Measurements from ENCODE around the gene METTL27.
"Not testable (repeated sequence)": the region's sequence is repeated elsewhere in the genome, so short reads cannot be mapped to it uniquely, and the experiment has no call there.

METTL27 gene

GRCh38 chr7:73838642-73839041 lies 3.7 kb downstream of the METTL27 start:
- DNase-seq (ENCODE audit: low spot score): no peak

- not testable (repeated sequence) for DNase-seq (ENCODE audit: low spot score)
Measured at GRCh38 chr7:73837167-73837566, 5.1 kb downstream of the METTL27 start.

GRCh38 chr7:73834626-73835191 lies 7.6 kb downstream of the METTL27 start:
- DNase-seq (ENCODE audit: low spot score): no peak

DNA sequence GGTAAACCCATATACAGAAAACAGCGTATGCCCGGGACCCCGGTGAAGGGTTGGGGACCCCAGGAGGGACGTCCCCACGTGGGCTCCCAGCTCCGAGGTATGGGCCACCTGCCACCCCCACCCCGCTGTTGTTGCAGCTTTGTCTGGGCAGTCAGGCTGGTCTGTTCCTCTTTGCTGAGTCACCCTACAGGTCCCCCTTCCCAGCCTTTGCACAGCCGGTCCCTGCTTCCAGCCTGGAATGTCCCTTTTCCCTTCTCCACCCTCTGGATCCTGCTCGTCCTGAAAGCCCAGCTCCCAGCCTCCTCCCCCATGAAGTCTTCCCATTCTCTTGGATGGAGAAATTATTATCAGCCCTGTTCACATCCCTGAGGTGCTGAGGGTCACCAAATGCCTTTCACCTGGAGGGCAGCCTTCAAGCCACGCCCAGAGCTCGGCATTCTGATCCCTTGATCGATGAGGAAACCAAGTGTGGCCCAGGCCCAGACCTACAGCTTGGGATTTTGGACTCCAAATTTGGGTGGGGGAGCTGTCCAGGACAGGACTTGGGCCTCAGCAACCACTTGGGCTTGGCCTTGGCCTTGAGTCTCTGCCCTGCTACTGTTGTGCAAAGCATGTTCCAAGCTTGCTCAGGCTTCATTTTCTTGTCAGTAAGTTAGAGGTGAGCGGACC lies 8.9 kb downstream of the METTL27 start:
- DNase-seq (ENCODE audit: low spot score): no peak

DNA sequence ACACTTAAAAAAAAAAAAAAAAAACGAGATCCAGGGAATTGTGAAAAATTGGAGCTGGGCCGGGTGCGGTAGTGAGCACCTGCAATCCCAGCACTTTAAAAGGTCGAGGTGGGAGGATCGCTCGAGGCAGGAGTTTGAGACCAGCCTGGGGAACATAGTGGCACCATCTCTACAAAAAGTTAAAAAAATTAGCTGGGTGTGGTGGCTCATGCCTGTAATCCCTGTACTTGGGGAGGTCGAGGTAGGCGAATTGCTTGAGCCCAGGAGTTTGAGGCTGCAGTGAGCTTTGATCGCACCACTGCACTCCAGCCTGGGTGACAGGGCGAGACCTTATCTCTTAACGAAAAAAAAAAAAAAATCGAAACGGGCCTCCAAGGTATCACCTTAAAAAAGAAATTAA lies 9.5 kb downstream of the METTL27 start:
- no peak for DNase-seq (ENCODE audit: low spot score)

DNA sequence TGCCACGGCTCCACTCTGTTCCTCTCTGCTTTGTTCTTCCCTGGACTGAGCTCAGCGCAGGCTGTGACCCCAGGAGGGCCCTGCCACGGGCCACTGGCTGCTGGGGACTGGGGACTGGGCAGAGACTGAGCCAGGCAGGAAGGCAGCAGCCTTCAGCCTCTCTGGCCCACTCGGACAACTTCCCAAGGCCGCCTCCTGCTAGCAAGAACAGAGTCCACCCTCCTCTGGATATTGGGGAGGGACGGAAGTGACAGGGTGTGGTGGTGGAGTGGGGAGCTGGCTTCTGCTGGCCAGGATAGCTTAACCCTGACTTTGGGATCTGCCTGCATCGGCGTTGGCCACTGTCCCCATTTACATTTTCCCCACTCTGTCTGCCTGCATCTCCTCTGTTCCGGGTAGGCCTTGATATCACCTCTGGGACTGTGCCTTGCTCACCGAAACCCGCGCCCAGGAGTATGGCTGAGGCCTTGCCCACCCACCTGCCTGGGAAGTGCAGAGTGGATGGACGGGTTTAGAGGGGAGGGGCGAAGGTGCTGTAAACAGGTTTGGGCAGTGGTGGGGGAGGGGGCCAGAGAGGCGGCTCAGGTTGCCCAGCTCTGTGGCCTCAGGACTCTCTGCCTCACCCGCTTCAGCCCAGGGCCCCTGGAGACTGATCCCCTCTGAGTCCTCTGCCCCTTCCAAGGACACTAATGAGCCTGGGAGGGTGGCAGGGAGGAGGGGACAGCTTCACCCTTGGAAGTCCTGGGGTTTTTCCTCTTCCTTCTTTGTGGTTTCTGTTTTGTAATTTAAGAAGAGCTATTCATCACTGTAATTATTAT lies 10.3 kb downstream of the METTL27 start:
- no peak for DNase-seq (ENCODE audit: low spot score)

DNA sequence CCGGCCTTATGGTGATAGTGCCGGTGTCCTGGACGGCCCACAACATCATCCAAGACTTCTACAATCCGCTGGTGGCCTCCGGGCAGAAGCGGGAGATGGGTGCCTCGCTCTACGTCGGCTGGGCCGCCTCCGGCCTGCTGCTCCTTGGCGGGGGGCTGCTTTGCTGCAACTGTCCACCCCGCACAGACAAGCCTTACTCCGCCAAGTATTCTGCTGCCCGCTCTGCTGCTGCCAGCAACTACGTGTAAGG lies 10.8 kb downstream of the METTL27 start:
- no peak for DNase-seq (ENCODE audit: low spot score)

DNA sequence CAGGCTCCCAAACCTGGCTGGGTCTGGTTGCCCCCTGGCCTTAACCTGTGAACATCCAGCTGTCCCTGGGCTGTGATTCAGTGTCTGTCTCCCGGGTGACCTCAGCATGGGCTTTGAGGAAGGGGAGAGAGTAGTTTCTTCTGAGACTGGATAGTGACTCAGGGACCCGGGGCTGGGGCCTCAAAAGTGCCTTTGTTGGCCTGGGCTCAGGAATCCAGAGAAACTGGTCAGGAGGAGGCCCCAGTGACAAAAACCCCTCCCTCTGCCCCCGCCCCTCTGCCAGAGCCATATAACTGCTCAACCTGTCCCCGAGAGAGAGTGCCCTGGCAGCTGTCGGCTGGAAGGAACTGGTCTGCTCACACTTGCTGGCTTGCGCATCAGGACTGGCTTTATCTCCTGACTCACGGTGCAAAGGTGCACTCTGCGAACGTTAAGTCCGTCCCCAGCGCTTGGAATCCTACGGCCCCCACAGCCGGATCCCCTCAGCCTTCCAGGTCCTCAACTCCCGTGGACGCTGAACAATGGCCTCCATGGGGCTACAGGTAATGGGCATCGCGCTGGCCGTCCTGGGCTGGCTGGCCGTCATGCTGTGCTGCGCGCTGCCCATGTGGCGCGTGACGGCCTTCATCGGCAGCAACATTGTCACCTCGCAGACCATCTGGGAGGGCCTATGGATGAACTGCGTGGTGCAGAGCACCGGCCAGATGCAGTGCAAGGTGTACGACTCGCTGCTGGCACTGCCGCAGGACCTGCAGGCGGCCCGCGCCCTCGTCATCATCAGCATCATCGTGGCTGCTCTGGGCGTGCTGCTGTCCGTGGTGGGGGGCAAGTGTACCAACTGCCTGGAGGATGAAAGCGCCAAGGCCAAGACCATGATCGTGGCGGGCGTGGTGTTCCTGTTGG lies 11.4 kb downstream of the METTL27 start, which contains the start of gene CLDN4:
TSS of gene CLDN4 (plus strand) at position 316 of the 903 bp plus-strand sequence. CDS start at position 522, 206 bp downstream.
- no peak for DNase-seq (ENCODE audit: low spot score)

DNA sequence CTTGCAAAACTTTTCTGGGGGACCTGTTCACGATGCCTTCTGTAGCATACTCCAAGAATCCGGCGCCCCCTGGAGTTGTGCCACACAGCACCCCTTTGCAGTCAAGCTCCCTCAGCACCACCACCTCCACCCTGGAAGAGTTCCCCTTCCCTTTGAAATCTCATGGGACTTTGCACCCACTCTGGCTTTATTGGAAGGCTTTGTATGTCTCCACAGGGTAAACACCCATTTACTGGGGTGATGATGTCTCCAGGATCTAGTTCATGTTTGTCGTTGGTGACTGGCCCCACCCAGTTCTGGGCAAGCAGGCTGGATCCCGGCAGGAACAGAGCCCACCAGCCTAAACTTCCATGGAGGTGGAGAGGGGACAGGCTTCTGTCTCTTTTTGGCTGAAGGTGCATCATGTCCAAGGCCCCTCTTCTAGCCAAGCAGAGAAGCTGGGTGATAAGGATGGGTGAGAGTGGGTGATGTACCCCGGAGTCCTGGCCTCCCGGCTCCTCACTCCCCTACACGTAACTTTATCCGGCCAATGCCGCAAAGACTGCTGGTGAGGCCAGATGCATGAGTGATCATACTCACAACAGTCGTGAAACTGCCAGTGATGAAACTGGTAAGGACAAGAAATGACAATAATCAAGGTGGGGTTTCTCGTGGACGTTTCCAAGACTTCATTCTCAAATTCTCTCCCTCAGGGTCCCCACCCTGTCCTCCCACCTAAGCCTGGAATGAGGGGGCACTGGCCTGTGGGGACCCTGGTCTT lies 12.2 kb downstream of the METTL27 start:
- DNase-seq (ENCODE audit: low spot score): no peak

GRCh38 chr7:73829505-73829904 lies 12.8 kb downstream of the METTL27 start:
- no peak for DNase-seq (ENCODE audit: low spot score)

DNA sequence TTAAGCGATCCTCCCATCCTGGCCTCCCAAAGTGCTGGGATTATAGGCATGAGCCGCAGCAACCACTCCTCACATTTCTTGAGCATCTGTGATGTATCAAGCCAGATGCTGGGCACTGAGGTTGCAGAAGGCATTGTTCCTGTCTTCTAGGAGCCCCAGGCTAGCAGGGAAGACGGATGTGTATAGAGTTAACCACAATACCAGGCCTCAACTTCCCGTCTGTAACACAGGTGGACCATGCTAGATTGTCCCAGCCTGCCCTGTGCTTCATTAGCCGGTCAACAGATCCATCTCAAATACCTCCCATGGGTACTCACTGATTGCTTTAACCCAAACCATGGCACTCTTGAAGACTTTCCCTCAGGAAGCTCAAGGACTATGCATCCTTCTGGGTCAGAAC lies 13.3 kb downstream of the METTL27 start:
- DNase-seq (ENCODE audit: low spot score): no peak

- no peak for DNase-seq (ENCODE audit: low spot score)
Measured at GRCh38 chr7:73828107-73828803, 14.1 kb downstream of the METTL27 start.

- DNase-seq (ENCODE audit: low spot score): no peak
Measured at GRCh38 chr7:73827567-73828106, 14.7 kb downstream of the METTL27 start.

DNA sequence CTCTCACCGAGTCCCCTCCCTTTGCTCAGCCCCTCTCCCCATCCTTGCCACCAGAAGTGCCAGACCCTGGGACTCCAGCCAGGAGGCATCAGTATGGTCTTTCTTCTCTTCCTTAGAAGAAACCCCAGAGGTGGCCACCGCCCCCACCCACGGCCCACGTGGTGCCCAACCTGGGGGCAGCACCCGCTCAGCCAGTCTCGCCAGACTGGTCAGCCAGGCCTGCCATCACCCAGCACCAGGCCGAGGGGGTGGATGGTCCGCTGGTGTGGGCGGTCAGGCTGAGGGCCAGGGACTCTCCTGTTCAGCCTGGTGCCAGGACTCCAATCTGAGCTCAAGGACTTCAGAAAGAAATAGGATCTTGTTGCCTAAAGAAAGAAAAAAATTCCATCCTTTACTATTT lies 17.3 kb downstream of the METTL27 start:
- DNase-seq (ENCODE audit: low spot score): no peak

DNA sequence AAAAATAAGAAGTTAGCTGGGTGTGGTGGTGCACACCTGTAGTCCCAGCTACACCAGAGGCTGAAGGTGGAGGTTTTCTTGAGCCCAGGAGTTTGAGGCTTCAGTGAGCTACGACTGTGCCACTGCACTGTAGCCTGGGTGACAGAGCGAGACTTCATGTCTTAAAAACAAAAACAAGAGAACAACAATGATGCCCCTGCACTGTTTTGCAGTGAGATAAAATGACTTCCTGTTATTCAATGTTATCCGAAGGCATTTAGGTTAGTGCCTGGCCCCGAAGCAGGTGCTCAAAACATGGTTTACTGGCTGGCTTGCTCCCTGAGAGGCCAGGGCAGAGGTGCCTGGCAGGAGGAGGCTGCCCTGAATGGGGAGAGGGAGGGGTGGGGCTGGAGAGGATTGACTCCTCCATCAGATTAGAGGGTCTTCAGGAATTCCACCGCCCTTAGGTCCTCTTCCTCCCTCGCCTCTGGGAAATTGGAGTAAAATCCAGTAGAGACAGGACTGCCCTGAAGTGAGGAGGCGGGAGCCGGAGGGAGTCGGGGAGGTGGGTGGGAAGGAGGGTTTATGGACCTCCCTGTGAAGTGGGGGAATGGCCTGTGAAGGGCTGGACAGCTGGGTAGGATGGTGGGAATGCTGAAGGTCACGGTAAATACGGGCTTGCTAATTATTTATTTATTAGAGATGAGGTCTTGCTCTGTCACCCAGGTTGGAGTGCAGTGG lies 18.3 kb downstream of the METTL27 start:
- no peak for DNase-seq (ENCODE audit: low spot score)

GRCh38 chr7:73823257-73823656 lies 19.1 kb downstream of the METTL27 start:
- DNase-seq (ENCODE audit: low spot score): no peak

DNA sequence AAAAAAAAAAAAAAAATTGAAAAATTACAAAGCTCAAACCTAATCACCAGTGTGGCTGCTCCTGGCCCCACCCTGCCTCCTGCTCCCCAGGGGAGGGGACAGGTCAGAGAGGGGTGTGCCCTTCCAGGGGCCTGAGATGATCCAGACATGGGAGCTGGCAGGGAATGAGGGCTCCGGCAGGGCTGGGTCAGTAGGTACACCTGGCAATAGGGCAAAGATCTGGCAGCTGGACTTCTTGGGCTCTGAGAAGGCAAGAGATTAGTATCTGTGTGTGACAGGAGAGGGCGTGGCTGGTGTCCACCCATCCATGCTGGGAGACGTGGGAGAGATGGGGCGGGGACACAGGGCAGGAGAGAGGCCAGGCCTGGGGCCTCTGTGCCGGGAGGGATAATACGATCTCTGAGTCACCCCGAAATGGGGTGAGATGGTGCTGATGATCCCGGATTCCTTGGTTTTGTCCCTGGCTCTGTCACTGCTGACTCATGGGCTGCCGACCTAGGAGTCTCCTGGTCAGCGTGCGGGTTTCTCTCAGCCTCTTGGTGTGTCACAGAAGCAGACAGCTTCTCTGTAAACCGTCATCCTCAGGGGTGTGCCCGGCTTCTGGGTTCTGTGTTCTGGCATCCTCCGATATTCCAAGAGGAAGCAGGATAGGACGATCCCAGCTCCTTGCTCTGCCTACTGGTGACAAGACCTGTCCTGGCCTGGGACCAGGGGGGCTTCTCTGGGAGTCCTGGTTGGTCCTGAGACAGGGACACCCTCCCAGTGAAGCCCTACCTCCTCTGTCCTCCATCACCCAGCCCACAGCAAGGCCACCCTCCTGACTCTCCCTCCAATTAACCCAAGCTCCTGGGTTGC lies 19.8 kb downstream of the METTL27 start:
- DNase-seq (ENCODE audit: low spot score): peak; percentile 43

DNA sequence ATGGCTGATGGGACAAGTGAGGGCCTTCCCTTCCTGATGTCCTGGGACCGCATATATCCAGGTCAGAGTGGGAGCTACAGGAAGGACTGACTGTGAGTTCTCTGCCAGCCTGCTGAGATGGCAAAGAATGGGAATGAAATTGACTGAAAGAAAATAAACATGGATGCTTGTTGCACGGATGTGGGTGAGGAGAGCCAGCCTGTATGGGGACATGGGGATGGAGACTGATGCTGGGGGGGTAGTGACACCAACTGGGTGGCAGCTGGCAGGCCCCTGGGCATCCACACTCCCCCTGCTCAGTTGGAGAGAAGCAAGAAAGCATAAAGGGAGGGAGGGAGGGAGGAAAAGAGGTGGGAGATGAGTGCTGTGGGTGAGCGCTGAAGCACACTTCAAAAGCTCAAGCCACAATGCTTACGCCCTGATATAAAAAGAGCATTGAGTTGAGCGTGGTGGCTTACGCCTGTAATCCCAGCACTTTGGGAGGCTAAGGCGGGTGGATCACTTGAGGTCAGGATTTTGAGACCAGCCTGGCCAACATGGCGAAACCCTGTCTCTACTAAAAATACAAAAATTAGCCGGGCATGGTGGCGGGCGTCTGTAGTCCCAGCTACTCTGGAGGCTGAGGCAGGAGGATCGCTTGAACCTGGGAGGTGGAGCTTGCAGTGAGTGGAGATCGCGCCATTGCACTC lies 20.6 kb downstream of the METTL27 start:
- not testable (repeated sequence) for DNase-seq (ENCODE audit: low spot score)
